Upper lobe of right lung (tissue), 1 donor: ENCODE data around the gene KRT6B. TPM values are rescaled to one million over a fixed set of nuclear protein-coding genes. Genes with fewer than 3 reads are reported as not detected.

Source experiments
- ATAC-seq: fragments of 200-7000 bp; cut with Tn5 transposase; one replicate; pipeline ENCODE4 v1.9.1; 2020; ENCODE audit warnings: mild to moderate bottlenecking, moderate library complexity
- DNase-seq: peaks from one replicate; pipeline ENCODE4 v3.0.0-alpha.2; 2020
- H3K27ac ChIP-seq: fragments of 200-600 bp; one replicate; pipeline ENCODE4 v1.8.0; 2022
- H3K27me3 ChIP-seq: fragments of 200-600 bp; one replicate; pipeline ENCODE4 v1.8.0; 2022; ENCODE audit warnings: mild to moderate bottlenecking
- H3K36me3 ChIP-seq: fragments of 200-600 bp; one replicate; pipeline ENCODE4 v1.8.0; 2022
- H3K4me1 ChIP-seq: fragments of 200-600 bp; one replicate; pipeline ENCODE4 v1.8.0; 2022
- H3K4me3 ChIP-seq: fragments of 200-600 bp; one replicate; pipeline ENCODE4 v1.8.0; 2022; ENCODE audit warnings: mild to moderate bottlenecking
- H3K9me3 ChIP-seq: fragments of 200-600 bp; one replicate; pipeline ENCODE4 v1.8.0; 2022
- CTCF ChIP-seq: fragments of 200-600 bp; IDR thresholded peaks from one replicate; pipeline ENCODE4 v1.8.0; 2022; ENCODE audit warnings: antibody characterized with exemption
- intact Hi-C: fragments of 100-400 bp; cut with DNase I; formaldehyde crosslinking; loops from one replicate; pipeline ENCODE4 v1.11.0; 2022
- total RNA-seq: library from RNA; stranded (reverse); fragmentation: NEBNext Ultra II Directional; extraction: Animal tissue kit (Norgen Biotek cat#: 25700); gene quantifications from one replicate; pipeline ENCODE4 v1.2.1, GENCODE V29; 2021
- donor health status: DM: no; HTN: yes; CAD: no; lungs with severe emphysema.

KRT6B gene
- total RNA-seq, 1 donor from 2014 or later: not detected

GRCh38 chr12:52432559-52433207 lies 19.3 kb downstream of the KRT6B start:
- intact Hi-C loops: no loop called here
- no peaks in the 10 kb centered on the region for H3K4me1 ChIP-seq
- no peak overlapping the region for H3K4me3 ChIP-seq
- H3K27ac ChIP-seq: no peak overlapping the region
- peaks cover 19% of the 10 kb centered on the region for H3K27me3 ChIP-seq
- ATAC-seq (no peak), DNase-seq (no peak)
- H3K9me3 ChIP-seq: no peaks in the 10 kb centered on the region
- no peaks in the 10 kb centered on the region for H3K36me3 ChIP-seq
- TF ChIP-seq CTCF: no peak

- ATAC-seq (no peak), DNase-seq (no peak)
- intact Hi-C loops: no loop called here
- Histone ChIP-seq H3K4me3 (no peak overlapping the region), H3K9me3 (no peaks in the 10 kb centered on the region), H3K4me1 (no peaks in the 10 kb centered on the region), H3K27ac (no peak overlapping the region), H3K36me3 (no peaks in the 10 kb centered on the region), H3K27me3 (peaks cover 14% of the 10 kb centered on the region)
- no peak for TF ChIP-seq CTCF
Observed at GRCh38 chr12:52428121-52428520, 23.8 kb downstream of the KRT6B start.

- TF ChIP-seq CTCF: no peak
- H3K36me3 ChIP-seq: no peaks in the 10 kb centered on the region
- DNase-seq (no peak), ATAC-seq (no peak)
- no peaks in the 10 kb centered on the region for H3K9me3 ChIP-seq
- no peak overlapping the region for H3K4me3 ChIP-seq
- H3K4me1 ChIP-seq: no peaks in the 10 kb centered on the region
- no peak overlapping the region for H3K27ac ChIP-seq
- intact Hi-C loops: no loop called here
- H3K27me3 ChIP-seq: peaks cover 4% of the 10 kb centered on the region
Observed at GRCh38 chr12:52427083-52427482, 24.9 kb downstream of the KRT6B start.

- H3K9me3 ChIP-seq: no peaks in the 10 kb centered on the region
- no peak overlapping the region for H3K4me3 ChIP-seq
- no peak for DNase-seq
- H3K27ac ChIP-seq: no peak overlapping the region
- no peaks in the 10 kb centered on the region for H3K4me1 ChIP-seq
- intact Hi-C loops: no loop called here
- H3K36me3 ChIP-seq: no peaks in the 10 kb centered on the region
- no peak for ATAC-seq
- no peaks in the 10 kb centered on the region for H3K27me3 ChIP-seq
- TF ChIP-seq CTCF: no peak
Observed at GRCh38 chr12:52426034-52426433, 25.9 kb downstream of the KRT6B start.

GRCh38 chr12:52425466-52425865 lies 26.5 kb downstream of the KRT6B start:
- H3K4me1 ChIP-seq: no peaks in the 10 kb centered on the region
- no peak overlapping the region for H3K27ac ChIP-seq
- H3K4me3 ChIP-seq: no peak overlapping the region
- H3K27me3 ChIP-seq: no peaks in the 10 kb centered on the region
- TF ChIP-seq CTCF: no peak
- ATAC-seq (no peak), DNase-seq (no peak)
- intact Hi-C loops: no loop called here
- H3K36me3 ChIP-seq: no peaks in the 10 kb centered on the region
- H3K9me3 ChIP-seq: no peaks in the 10 kb centered on the region
